Suprapubic skin (tissue), 4 donors: ENCODE measurements around the gene CRNN.

Experiments
- EP300 ChIP-seq: sonication (generic); formaldehyde crosslinking; IDR thresholded peaks from one replicate; pipeline ENCODE4 v1.6.1; 2017; ENCODE audit warnings: antibody characterized with exemption
- POLR2A ChIP-seq, 2 donors: fragments of 450-650 bp; IDR thresholded peaks; one replicate each; pipeline ENCODE4 v1.6.1; 2017; ENCODE audit warnings: antibody characterized with exemption in 2 of 2, mild to moderate bottlenecking in 2 of 2, moderate library complexity in 2 of 2
- POLR2AphosphoS5 ChIP-seq, 3 donors: sonication (generic); formaldehyde crosslinking; IDR thresholded peaks; one replicate each; pipeline ENCODE4 v1.6.1; 2017; ENCODE audit warnings: antibody characterized with exemption in 3 of 3
- TF ChIP-seq, protein P1 (sequence below), 2 donors: fragments of 200-600 bp in 1 of 2; fragments of 450-650 bp in 1 of 2; sonication (generic) in 1 of 2; IDR thresholded peaks; one replicate each; pipeline ENCODE4 v1.5.1; 2016 to 2019; ENCODE audit warnings: antibody characterized with exemption in 2 of 2, mild to moderate bottlenecking in 1 of 2, moderate library complexity in 1 of 2

DNA sequence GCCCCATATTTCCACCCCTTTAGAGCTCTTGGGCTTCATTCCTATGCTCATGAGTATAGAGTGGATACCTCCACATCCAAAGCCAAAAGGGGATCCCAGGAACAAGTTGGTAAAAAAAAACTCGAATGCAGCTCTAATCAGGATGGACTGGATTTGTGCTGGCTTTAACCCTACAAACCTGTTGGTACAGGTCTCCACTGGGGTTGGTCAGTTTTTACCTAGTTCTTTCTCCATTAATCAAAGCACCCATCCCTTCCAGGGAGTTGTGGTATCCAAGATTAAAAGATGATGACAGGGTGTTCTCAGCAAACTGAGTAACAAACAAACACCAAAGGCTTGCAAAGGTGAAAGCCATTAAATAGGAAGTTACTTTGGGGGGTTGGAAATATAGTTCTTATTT lies 5.9 kb upstream of the CRNN start:
- TF ChIP-seq, protein P1, sequence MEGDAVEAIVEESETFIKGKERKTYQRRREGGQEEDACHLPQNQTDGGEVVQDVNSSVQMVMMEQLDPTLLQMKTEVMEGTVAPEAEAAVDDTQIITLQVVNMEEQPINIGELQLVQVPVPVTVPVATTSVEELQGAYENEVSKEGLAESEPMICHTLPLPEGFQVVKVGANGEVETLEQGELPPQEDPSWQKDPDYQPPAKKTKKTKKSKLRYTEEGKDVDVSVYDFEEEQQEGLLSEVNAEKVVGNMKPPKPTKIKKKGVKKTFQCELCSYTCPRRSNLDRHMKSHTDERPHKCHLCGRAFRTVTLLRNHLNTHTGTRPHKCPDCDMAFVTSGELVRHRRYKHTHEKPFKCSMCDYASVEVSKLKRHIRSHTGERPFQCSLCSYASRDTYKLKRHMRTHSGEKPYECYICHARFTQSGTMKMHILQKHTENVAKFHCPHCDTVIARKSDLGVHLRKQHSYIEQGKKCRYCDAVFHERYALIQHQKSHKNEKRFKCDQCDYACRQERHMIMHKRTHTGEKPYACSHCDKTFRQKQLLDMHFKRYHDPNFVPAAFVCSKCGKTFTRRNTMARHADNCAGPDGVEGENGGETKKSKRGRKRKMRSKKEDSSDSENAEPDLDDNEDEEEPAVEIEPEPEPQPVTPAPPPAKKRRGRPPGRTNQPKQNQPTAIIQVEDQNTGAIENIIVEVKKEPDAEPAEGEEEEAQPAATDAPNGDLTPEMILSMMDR (IDR thresholded peaks at IDR 0.05), result no peak
- TF ChIP-seq POLR2AphosphoS5 (IDR thresholded peaks at IDR 0.05), result no peak
- no peak for TF ChIP-seq EP300
- no peak for TF ChIP-seq POLR2A (IDR thresholded peaks at IDR 0.05)
